Cardiac muscle cell (in vitro differentiated cells and primary cell): ENCODE data around the gene TES. TPM values are rescaled to one million over a fixed set of nuclear protein-coding genes. Genes with fewer than 3 reads are reported as not detected.
A peak's percentile ranks its signal among the peaks of the same experiment; 100 is the strongest.

ENCODE experiments used
- DNase-seq, 2 donors: peaks; one replicate each; pipeline versions ENCODE4 v3.0.0 to v3.0.0-alpha.2; 2010 to 2017; ENCODE audit warnings: low read depth in 1 of 2, low spot score in 1 of 2
- H3K27ac ChIP-seq: fragments of 200-600 bp; sonication (generic); 2 replicates; pipeline ENCODE4 v1.5.1; 2016
- H3K27me3 ChIP-seq: fragments of 200-600 bp; sonication (generic); 2 replicates; pipeline ENCODE4 v1.6.0; 2016; ENCODE audit warnings: control low read depth
- H3K36me3 ChIP-seq: fragments of 200-600 bp; sonication (generic); 2 replicates; pipeline ENCODE4 v1.5.1; 2016; ENCODE audit warnings: control low read depth
- H3K4me1 ChIP-seq: fragments of 200-600 bp; sonication (generic); 2 replicates; pipeline ENCODE4 v1.8.1; 2017; ENCODE audit warnings: low read depth, mild to moderate bottlenecking, mixed run types
- H3K4me3 ChIP-seq: fragments of 200-600 bp; sonication (generic); 2 replicates; pipeline ENCODE4 v1.5.1; 2016; ENCODE audit warnings: mild to moderate bottlenecking
- H3K9me3 ChIP-seq: fragments of 200-600 bp; sonication (generic); 2 replicates; pipeline ENCODE4 v1.5.1; 2017; ENCODE audit warnings: low read depth, mild to moderate bottlenecking, control low read depth
- polyA plus RNA-seq: library from polyadenylated mRNA; unstranded; fragments of >200 nt; fragmentation: Nextera tagmentation; extraction: Ambion mirVana; gene quantifications from 2 replicates; pipeline ENCODE4 v1.2.1, GENCODE V29; 2016
- total RNA-seq: library from RNA; depleted of rRNA; stranded (reverse); fragments of >200 nt; gene quantifications from 2 replicates; pipeline ENCODE4 v1.2.3, GENCODE V29; 2016
- TF ChIP-seq, protein P1 (sequence below): IDR thresholded peaks from 2 replicates; pipeline ENCODE4 v1.5.1; 2012; ENCODE audit warnings: low read depth, mild to moderate bottlenecking, low read length

TES gene
- total and polyA plus RNA-seq, 2 experiments from 2014 or later = 13.4 to 29.1 TPM

DNA sequence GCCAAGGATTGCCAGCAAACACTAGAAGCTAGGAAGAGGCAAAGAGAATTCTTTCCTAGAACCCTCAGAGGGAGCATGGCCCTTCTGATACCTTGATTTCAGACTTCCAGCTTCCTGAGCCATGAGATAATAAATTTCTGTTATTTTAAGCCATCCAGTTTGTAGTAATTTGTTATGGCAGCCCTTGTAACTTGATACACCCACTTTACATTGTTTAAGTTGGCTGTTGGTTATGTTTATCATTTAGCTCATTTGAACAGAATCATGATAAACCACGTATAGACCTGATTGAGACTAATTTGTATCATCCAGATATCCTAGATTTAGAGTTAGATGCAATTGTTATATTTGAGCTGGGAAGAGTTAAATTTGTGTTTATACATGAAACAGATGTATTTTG, 9.4 kb upstream of the TES start:
- Histone ChIP-seq H3K4me3 (no peak overlapping the region), H3K9me3 (no peaks in the 10 kb centered on the region), H3K27me3 (peaks cover 4% of the 10 kb centered on the region), H3K4me1 (no peaks in the 10 kb centered on the region), H3K36me3 (no peaks in the 10 kb centered on the region), H3K27ac (no peak overlapping the region)
- TF ChIP-seq, protein P1, sequence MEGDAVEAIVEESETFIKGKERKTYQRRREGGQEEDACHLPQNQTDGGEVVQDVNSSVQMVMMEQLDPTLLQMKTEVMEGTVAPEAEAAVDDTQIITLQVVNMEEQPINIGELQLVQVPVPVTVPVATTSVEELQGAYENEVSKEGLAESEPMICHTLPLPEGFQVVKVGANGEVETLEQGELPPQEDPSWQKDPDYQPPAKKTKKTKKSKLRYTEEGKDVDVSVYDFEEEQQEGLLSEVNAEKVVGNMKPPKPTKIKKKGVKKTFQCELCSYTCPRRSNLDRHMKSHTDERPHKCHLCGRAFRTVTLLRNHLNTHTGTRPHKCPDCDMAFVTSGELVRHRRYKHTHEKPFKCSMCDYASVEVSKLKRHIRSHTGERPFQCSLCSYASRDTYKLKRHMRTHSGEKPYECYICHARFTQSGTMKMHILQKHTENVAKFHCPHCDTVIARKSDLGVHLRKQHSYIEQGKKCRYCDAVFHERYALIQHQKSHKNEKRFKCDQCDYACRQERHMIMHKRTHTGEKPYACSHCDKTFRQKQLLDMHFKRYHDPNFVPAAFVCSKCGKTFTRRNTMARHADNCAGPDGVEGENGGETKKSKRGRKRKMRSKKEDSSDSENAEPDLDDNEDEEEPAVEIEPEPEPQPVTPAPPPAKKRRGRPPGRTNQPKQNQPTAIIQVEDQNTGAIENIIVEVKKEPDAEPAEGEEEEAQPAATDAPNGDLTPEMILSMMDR = no peak
- no peak for DNase-seq

DNA sequence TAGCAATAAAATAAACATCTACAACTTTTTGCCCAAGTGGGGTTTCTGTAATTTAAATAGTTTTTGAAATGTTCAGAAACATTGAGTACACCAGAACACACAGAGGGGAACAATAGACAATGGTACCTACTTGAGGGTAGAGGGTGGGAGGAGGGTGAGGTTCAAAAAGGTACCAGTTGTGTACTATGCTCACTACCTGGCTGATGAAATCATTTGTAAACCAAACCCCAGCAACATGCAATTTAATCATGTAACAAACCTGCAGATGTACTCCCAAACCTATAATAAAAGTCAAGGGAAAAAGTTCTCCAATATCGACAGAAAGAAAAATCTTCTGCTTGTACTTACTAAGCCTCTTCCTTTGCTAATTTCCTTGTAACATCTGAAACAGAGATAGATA, 4.2 kb upstream of the TES start:
- Histone ChIP-seq H3K9me3 (no peaks in the 10 kb centered on the region), H3K36me3 (no peaks in the 10 kb centered on the region), H3K27me3 (peaks cover 8% of the 10 kb centered on the region), H3K27ac (no peak overlapping the region), H3K4me3 (no peak overlapping the region), H3K4me1 (no peaks in the 10 kb centered on the region)
- DNase-seq = no peak
- TF ChIP-seq, protein P1 = no peak

DNA sequence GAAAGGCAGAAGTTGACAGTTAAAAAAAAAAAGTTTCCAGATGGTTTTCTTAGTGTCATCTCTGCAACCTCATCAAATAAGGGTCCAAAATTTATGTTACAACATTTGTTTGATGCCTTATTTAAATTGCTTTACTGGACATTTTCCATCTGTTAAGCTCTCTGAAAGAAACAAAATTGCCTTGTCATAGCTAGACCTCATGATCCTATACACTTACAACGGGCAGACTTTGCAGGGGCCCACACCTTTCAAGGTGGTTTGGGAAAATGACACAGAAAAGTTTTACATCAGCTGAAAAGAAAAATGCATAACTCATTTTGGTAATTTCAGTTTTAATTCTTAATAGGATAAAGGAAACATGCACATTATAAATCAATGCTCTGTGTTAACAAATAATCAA, 1.4 kb upstream of the TES start:
- TF ChIP-seq, protein P1 = no peak
- Histone ChIP-seq H3K36me3 (no peaks in the 10 kb centered on the region), H3K9me3 (no peaks in the 10 kb centered on the region), H3K4me3 (no peak overlapping the region), H3K4me1 (no peaks in the 10 kb centered on the region), H3K27me3 (peaks cover 12% of the 10 kb centered on the region), H3K27ac (no peak overlapping the region)
- no peak for DNase-seq

GRCh38 chr7:116209561-116210070, 723 bp upstream of the TES start:
- H3K27ac ChIP-seq = no peak overlapping the region
- H3K9me3 ChIP-seq = no peaks in the 10 kb centered on the region
- no peak for DNase-seq
- no peaks in the 10 kb centered on the region for H3K36me3 ChIP-seq
- H3K4me3 ChIP-seq = no peak overlapping the region
- peaks cover 12% of the 10 kb centered on the region for H3K27me3 ChIP-seq
- H3K4me1 ChIP-seq = no peaks in the 10 kb centered on the region
- TF ChIP-seq, protein P1 = no peak

DNA sequence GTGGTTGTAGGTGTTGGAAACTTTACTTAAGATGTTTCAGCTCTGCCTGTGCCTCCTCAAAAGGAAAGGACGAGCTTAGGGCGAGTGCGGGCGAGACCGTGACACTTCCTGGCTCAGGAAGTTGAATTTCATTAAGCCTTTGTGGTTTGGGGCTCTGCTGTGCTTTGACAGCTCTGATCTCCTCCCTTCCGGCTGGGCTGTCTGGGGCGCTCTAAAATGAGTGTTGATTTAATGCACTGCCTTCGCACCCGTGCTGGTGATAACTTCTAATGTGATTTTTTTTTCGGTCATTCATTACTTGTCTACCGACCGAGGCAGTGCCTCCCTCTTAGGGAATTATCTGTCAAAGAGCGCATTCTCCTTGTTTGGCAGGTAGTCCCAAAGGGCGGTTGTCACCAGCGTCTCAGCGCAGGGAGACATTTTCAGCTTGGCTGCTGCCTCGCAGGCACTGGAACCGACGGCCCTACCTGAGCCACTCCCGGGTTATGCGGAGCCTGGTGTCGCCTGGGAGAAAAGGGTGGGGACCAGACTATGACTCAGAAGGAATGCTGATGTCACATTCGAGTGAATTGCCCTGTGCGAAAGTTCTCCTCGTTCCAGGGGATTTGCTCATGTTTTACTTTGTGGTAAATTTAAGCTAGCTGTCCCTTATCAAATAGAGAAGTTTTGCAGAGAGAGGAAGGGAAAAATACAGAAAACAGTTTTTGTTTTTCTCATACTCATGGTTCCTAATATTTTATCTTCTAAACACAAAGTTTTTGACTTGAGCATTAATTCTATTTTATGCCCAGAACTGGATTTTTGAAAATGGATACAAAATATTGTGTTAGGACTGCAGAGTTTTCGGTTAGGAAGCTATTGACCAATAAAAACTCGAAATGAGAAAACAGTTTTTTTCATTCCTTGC, 920 bp downstream of the TES start:
- TF ChIP-seq, protein P1 = no peak
- Histone ChIP-seq H3K27me3 (peaks cover 12% of the 10 kb centered on the region), H3K27ac (peak overlapping the region; percentile 3), H3K4me1 (no peaks in the 10 kb centered on the region), H3K36me3 (no peaks in the 10 kb centered on the region), H3K9me3 (no peaks in the 10 kb centered on the region), H3K4me3 (peak overlapping the region; percentile 55)
- peak; percentile 55 to 84 for DNase-seq
